Activated CD4-positive, alpha-beta T cell treated with anti-CD3 and anti-CD28 coated beads, Interleukin-2, amount 10 ng/mL, durations not matched to agents 7 days and 5 days (primary cell): ENCODE results near the gene CACNA1A. TPM values are rescaled to one million over a fixed set of nuclear protein-coding genes. Genes with fewer than 3 reads are reported as not detected.
"Not testable (repeated sequence)": the region's sequence is repeated elsewhere in the genome, so short reads cannot be mapped to it uniquely, and the experiment has no call there.

Source experiments
- CTCF ChIA-PET: fragments of 350-600 bp; sonication (Branson Sonifier 250); formaldehyde crosslinking; loops from one replicate; lab custom pipeline; 2021; ENCODE audit warnings: antibody characterized with exemption; lab: Charles Lee
- POLR2A ChIA-PET: fragments of 350-600 bp; sonication (Branson Sonifier 250); formaldehyde crosslinking; loops from one replicate; lab custom pipeline; 2021; ENCODE audit warnings: antibody characterized with exemption; lab: Charles Lee
- DNase-seq: peaks from one replicate; pipeline ENCODE4 v3.0.0-alpha.2; 2020
- H3K27ac Mint-ChIP-seq: one replicate; pipeline ENCODE4 v1.8.0; 2021; ENCODE audit warnings: mild to moderate bottlenecking, moderate library complexity, mixed read lengths
- H3K27me3 Mint-ChIP-seq: one replicate; pipeline ENCODE4 v1.8.0; 2021; ENCODE audit warnings: mixed read lengths
- H3K36me3 Mint-ChIP-seq: one replicate; pipeline ENCODE4 v1.8.0; 2021; ENCODE audit warnings: low read depth, mixed read lengths
- H3K4me1 Mint-ChIP-seq: one replicate; pipeline ENCODE4 v1.8.0; 2021; ENCODE audit warnings: mixed read lengths
- H3K4me3 Mint-ChIP-seq: one replicate; pipeline ENCODE4 v1.8.0; 2021; ENCODE audit warnings: mild to moderate bottlenecking, moderate library complexity, mixed read lengths
- H3K9me3 Mint-ChIP-seq: one replicate; pipeline ENCODE4 v1.8.0; 2021; ENCODE audit warnings: mixed read lengths
- total RNA-seq, 2 experiments: library from RNA; stranded (reverse); gene quantifications; one replicate each; pipeline ENCODE4 v1.2.3, GENCODE V29; 2021

Gene CACNA1A
- total RNA-seq, 2 experiments from 2014 or later: 0.82 to 1.3 TPM

DNA sequence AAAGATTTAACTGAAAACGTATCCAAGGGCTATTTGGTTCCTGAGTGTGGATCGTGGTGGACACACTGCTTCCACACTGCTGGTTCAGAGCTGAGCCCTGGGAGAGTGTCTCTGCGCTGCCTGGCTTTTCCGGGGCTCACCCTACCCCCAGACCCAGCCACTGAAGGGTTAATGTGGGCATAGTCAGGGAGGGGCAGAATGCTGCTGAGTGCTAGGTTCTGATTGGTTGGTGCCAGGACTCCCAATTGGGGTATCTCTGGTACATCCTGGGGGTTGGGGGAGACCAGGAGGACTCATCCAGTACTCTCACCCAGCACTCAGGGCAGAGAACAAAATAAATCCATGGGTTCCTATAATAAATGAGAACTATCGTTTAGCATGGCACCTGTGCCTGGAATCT lies 142.3 kb downstream of the CACNA1A start:
- POLR2A ChIA-PET: no interaction called here
- DNase-seq: no peak
- Mint-ChIP-seq H3K9me3 (peaks cover 8% of the 10 kb centered on the region), H3K27ac (no peak overlapping the region), H3K4me1 (no peaks in the 10 kb centered on the region), H3K4me3 (no peak overlapping the region), H3K27me3 (peaks cover 4% of the 10 kb centered on the region), H3K36me3 (no peaks in the 10 kb centered on the region)
- CTCF ChIA-PET: no interaction called here

GRCh38 chr19:13363245-13363644 lies 143.0 kb downstream of the CACNA1A start:
- ChIA-PET POLR2A (no interaction called here), CTCF (no interaction called here)
- no peaks in the 10 kb centered on the region for H3K4me1 Mint-ChIP-seq
- no peak overlapping the region for H3K27ac Mint-ChIP-seq
- no peak for DNase-seq
- H3K4me3 Mint-ChIP-seq: no peak overlapping the region
- no peaks in the 10 kb centered on the region for H3K36me3 Mint-ChIP-seq
- H3K27me3 Mint-ChIP-seq: peaks cover 4% of the 10 kb centered on the region
- peaks cover 8% of the 10 kb centered on the region for H3K9me3 Mint-ChIP-seq

DNA sequence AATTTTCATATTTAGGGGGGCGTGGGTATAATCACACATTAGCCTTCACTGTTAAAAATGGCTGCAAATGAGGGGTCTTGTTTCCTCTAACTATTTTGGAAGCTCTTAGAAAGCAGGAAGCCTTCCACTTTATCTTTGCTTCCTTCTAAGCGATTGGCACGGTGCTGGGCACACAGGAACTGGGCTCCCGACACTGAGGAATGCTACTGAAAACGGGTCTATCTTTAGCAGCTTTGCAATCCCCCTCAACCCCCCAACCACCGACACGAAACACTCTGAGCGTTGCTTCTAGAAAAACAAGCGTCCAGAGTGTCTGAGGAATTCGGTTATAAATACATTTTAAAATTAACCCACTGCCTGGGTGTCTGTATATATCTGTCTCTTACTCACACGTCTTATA lies 143.6 kb downstream of the CACNA1A start:
- POLR2A ChIA-PET: no interaction called here
- CTCF ChIA-PET: interaction anchor here (0.6 kb wide), 1 partner anchor 86 kb away, joined by 3 read pairs; no protein-coding TSS in a partner anchor

GRCh38 chr19:13361726-13362125 lies 144.6 kb downstream of the CACNA1A start:
- H3K9me3 Mint-ChIP-seq, H3K4me1 Mint-ChIP-seq, H3K27me3 Mint-ChIP-seq, H3K27ac Mint-ChIP-seq, POLR2A ChIA-PET, H3K4me3 Mint-ChIP-seq, CTCF ChIA-PET, DNase-seq, H3K36me3 Mint-ChIP-seq: not testable (repeated sequence)

More for the DNA sequence above, 143.6 kb downstream of the CACNA1A start:
- Mint-ChIP-seq H3K4me3 (no peak overlapping the region), H3K27ac (no peak overlapping the region), H3K27me3 (peaks cover 4% of the 10 kb centered on the region), H3K9me3 (peaks cover 8% of the 10 kb centered on the region), H3K36me3 (no peaks in the 10 kb centered on the region), H3K4me1 (no peaks in the 10 kb centered on the region)
- DNase-seq: no peak

GRCh38 chr19:13356686-13357280 lies 149.5 kb downstream of the CACNA1A start:
- Mint-ChIP-seq H3K36me3 (no peaks in the 10 kb centered on the region), H3K4me3 (no peak overlapping the region), H3K4me1 (no peaks in the 10 kb centered on the region), H3K27me3 (peaks cover 2% of the 10 kb centered on the region), H3K9me3 (peaks cover 8% of the 10 kb centered on the region), H3K27ac (no peak overlapping the region)
- CTCF ChIA-PET: no interaction called here
- POLR2A ChIA-PET: no interaction called here
- no peak for DNase-seq

DNA sequence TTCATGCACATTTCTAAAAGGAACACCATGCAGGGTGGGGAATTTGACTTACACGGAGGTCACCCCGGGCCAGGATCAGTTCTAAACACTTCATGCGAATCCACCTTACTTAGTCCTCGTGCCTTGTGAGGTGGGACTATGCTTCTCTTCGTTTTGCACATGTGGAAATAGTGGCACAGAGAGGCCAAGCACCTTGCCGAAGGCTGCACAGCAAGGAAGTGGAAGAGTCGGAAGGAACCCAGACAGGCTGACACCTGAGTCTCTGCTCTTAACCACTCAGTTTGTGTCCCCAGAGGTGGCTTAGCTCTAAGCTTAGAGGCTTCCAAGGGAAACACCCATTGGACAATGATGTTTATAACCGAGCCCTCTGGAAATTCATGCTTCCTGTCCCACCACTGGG lies 150.1 kb downstream of the CACNA1A start:
- no peak for DNase-seq
- Mint-ChIP-seq H3K27ac (no peak overlapping the region), H3K4me1 (no peaks in the 10 kb centered on the region), H3K9me3 (peaks cover 5% of the 10 kb centered on the region), H3K4me3 (no peak overlapping the region), H3K36me3 (no peaks in the 10 kb centered on the region), H3K27me3 (no peaks in the 10 kb centered on the region)
- POLR2A ChIA-PET: no interaction called here
- CTCF ChIA-PET: no interaction called here

DNA sequence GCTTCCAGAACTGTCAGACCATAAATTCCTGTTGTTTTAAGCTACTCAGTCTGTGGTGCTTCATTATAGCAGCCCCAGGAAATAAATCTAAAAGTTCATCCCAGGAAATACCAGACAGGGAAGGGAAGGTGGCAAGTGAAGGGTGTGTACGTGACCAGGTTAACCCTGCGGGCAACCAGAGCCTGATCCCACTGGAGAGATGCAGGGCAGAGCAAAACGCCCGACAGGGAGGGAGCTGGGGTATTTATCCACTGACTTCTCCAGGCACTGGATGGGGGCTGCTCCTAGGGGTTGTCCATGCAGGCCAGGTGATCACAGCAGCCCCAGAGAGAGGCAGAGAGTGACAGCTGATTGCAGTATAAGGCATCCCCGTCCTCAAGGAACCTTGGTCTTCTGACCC lies 150.9 kb downstream of the CACNA1A start:
- H3K4me3 Mint-ChIP-seq: no peak overlapping the region
- no peak overlapping the region for H3K27ac Mint-ChIP-seq
- no peaks in the 10 kb centered on the region for H3K4me1 Mint-ChIP-seq
- no peaks in the 10 kb centered on the region for H3K36me3 Mint-ChIP-seq
- POLR2A ChIA-PET: no interaction called here
- H3K27me3 Mint-ChIP-seq: no peaks in the 10 kb centered on the region
- H3K9me3 Mint-ChIP-seq: peaks cover 8% of the 10 kb centered on the region
- CTCF ChIA-PET: no interaction called here
- DNase-seq: no peak

DNA sequence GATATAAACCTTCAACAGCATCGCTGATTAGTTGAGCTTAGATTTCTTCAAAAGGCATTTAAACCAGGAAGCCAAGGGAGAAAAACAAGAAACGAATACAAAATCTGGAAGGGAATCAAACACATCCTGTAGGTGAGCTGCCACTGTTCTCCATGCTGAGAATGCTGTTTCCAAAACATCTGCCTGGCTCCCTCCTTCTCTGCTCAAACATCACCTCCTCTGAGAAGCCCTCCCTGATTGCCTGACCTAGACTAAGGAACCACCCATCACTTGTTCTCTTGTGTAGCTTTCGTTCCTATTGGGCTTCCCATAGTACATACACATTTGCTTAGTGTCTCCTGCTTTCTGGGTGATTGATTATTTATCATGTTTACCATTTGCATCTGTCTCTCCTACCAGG lies 152.7 kb downstream of the CACNA1A start:
- no peaks in the 10 kb centered on the region for H3K27me3 Mint-ChIP-seq
- no peak overlapping the region for H3K27ac Mint-ChIP-seq
- no peaks in the 10 kb centered on the region for H3K36me3 Mint-ChIP-seq
- DNase-seq: no peak
- H3K4me1 Mint-ChIP-seq: no peaks in the 10 kb centered on the region
- CTCF ChIA-PET: no interaction called here
- no peak overlapping the region for H3K4me3 Mint-ChIP-seq
- POLR2A ChIA-PET: no interaction called here
- H3K9me3 Mint-ChIP-seq: peaks cover 3% of the 10 kb centered on the region

DNA sequence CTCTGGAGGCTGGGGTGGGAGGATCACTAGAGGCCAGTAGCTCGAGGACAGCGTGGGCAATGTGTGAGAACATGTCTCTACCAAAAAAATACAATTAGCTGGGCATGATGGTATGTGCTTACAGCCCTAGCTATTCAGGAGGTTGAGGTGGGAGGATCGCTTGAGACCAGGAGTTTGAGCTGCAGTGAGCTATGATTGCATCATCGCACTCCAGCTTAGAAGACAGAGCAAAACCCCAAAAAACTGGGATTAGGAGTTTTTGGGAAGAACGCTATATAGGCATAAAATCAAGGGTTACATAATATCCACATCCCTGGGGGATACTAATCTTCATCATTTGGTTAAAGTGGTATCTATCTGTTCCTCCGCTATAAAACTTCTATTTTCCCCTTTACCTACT lies 155.5 kb downstream of the CACNA1A start:
- no peak overlapping the region for H3K27ac Mint-ChIP-seq
- no peaks in the 10 kb centered on the region for H3K36me3 Mint-ChIP-seq
- H3K4me1 Mint-ChIP-seq: no peaks in the 10 kb centered on the region
- POLR2A ChIA-PET: no interaction called here
- no peak overlapping the region for H3K4me3 Mint-ChIP-seq
- CTCF ChIA-PET: no interaction called here
- peaks cover 3% of the 10 kb centered on the region for H3K9me3 Mint-ChIP-seq
- H3K27me3 Mint-ChIP-seq: no peaks in the 10 kb centered on the region
- no peak for DNase-seq

GRCh38 chr19:13350072-13350471 lies 156.2 kb downstream of the CACNA1A start:
- ChIA-PET POLR2A (no interaction called here), CTCF (interaction anchor here (1.6 kb wide), 1 partner anchor 80 kb away, joined by 3 read pairs; no protein-coding TSS in a partner anchor)
- H3K36me3 Mint-ChIP-seq: no peaks in the 10 kb centered on the region
- no peaks in the 10 kb centered on the region for H3K4me1 Mint-ChIP-seq
- DNase-seq: no peak
- no peak overlapping the region for H3K4me3 Mint-ChIP-seq
- H3K27ac Mint-ChIP-seq: no peak overlapping the region
- H3K27me3 Mint-ChIP-seq: no peaks in the 10 kb centered on the region
- peaks cover 3% of the 10 kb centered on the region for H3K9me3 Mint-ChIP-seq

DNA sequence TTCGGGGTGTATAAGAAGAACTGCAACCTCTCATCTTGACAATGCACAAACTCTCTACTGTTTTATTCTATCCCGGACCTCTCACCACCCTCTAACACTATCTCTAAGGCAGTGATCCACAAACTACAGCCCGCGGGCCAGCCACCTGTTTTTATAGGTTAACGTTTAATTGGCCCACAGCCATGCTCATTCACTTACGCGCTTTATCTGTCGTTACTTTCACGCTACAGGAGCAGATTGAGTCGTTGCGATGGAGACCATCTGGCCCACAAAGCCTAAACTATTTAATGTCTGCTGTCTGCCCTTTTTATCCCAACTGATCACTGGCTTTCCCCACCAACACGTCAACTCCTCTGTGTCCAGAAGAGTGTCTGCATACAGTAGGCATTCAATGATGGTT lies 158.9 kb downstream of the CACNA1A start:
- no peak overlapping the region for H3K27ac Mint-ChIP-seq
- ChIA-PET POLR2A (no interaction called here), CTCF (no interaction called here)
- H3K4me3 Mint-ChIP-seq: no peak overlapping the region
- no peak for DNase-seq
- no peaks in the 10 kb centered on the region for H3K36me3 Mint-ChIP-seq
- no peaks in the 10 kb centered on the region for H3K27me3 Mint-ChIP-seq
- H3K4me1 Mint-ChIP-seq: no peaks in the 10 kb centered on the region
- H3K9me3 Mint-ChIP-seq: peaks cover 3% of the 10 kb centered on the region

DNA sequence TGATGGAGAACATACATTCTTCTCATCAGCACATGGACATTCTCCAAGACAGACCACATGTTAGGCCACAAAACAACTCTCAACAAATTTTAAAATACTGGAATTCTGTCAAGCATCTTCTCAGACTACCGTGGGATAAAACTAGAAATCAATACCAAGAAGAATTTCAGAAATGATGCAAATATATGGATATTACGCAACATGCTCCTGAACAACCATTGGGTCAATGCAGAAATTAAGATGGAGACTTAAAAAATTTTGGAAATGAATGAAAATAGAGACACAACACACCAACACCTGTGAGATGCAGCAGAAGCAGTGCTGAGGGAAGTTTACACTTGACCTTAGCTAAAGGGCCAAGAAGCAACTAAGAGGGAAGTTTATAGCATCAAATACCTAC lies 162.8 kb downstream of the CACNA1A start:
- Mint-ChIP-seq H3K4me3 (no peak overlapping the region), H3K27ac (no peak overlapping the region)
- CTCF ChIA-PET: no interaction called here

GRCh38 chr19:13342672-13343071 lies 163.6 kb downstream of the CACNA1A start:
- Mint-ChIP-seq H3K27me3 (peaks cover 1% of the 10 kb centered on the region), H3K27ac (no peak overlapping the region), H3K36me3 (no peaks in the 10 kb centered on the region), H3K4me3 (no peak overlapping the region), H3K4me1 (no peaks in the 10 kb centered on the region), H3K9me3 (no peaks in the 10 kb centered on the region)
- DNase-seq: no peak
- ChIA-PET CTCF (no interaction called here), POLR2A (no interaction called here)

More for the DNA sequence above, 162.8 kb downstream of the CACNA1A start:
- POLR2A ChIA-PET: no interaction called here
- no peaks in the 10 kb centered on the region for H3K36me3 Mint-ChIP-seq
- peaks cover 1% of the 10 kb centered on the region for H3K27me3 Mint-ChIP-seq
- DNase-seq: no peak
- H3K9me3 Mint-ChIP-seq: no peaks in the 10 kb centered on the region
- H3K4me1 Mint-ChIP-seq: no peaks in the 10 kb centered on the region

DNA sequence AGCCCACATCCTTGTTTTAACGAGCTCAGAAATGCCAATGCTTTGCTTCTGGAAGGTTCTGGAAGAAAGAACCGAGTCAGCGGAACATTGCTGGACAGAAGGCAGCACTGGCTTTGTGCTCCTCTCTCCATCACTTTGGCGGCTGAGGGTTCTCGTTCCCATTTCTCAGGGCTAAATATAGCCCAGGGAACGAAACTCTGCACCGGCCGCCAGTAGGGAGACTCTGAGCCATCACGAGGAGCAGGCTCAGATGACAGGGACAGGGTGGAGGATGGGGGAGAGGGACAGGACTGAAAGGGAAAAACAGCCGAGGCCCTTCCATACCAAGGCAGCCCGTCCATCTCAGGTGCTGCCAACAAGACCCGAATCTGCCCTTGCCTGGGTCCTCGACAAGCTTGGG lies 166.4 kb downstream of the CACNA1A start:
- ChIA-PET POLR2A (no interaction called here), CTCF (interaction anchor here (0.7 kb wide), 1 partner anchor 28 kb away, joined by 3 read pairs; no protein-coding TSS in a partner anchor)
- H3K27me3 Mint-ChIP-seq: peaks cover 3% of the 10 kb centered on the region
- no peak for DNase-seq
- no peaks in the 10 kb centered on the region for H3K4me1 Mint-ChIP-seq
- H3K4me3 Mint-ChIP-seq: no peak overlapping the region
- H3K36me3 Mint-ChIP-seq: no peaks in the 10 kb centered on the region
- no peak overlapping the region for H3K27ac Mint-ChIP-seq
- no peaks in the 10 kb centered on the region for H3K9me3 Mint-ChIP-seq
